Measurements from ENCODE around the gene CENPM. TPM values are rescaled to one million over a fixed set of nuclear protein-coding genes. Genes with fewer than 3 reads are reported as not detected.
A peak's percentile ranks its signal among the peaks of the same experiment; 100 is the strongest.

The CENPM gene
- total RNA-seq, 1 experiment from 2014 or later: 91.5 TPM

GRCh38 chr22:41905411-41906202 is 41.3 kb downstream of the CENPM start:
- in situ Hi-C loops (cut with HindIII; ENCODE audit: low sequenced_read_pairs): no loop called here
- no peak for DNase-seq (ENCODE audit: low spot score)

DNA sequence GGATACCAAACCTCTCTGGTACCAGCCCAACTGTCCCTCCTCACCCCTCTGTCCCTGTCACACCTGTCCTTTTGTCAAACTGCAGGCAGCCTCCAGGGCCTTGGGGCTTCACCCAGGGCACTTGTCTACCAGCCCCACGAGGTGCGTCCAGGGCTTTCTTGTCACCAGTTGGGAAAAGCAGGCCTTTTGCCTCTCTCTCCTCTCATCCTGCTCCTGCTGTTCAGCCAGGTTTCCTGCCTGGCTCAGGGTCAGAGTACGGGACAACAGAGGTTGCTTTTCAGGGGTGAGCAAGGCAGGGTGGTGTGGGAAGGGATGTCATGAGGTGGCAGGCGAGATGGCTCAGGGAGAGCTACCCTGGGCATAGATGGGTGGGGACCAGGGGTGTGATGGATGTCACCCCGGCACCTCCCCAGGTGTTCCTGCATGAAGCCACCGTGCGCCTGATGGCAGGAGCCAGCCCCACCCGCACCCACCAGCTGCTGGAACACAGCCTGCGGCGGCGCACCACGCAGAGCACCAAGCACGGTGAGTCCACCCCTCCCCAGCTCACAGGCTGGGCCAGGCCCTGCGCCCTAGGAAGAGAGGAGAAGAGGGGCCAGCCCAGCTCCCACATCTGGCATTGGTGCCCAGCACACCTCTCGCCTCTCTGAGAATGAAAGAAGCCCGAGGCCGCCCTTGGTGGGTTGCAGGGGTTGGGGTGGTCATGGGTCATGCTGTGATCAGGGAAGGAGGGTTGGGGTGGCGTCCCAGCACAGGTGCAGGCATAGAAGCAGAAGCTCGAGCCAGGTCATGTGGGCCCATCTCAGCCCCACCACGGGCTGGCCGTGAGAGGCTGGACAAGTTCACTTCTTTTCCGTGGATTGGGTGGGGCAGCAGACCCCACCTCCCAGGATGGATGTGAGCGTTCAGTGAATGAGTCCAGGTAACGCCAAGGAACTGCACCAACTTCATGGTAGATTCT is 42.2 kb downstream of the CENPM start:
- DNase-seq (ENCODE audit: low spot score): peak; percentile 41
- in situ Hi-C loops (cut with HindIII; ENCODE audit: low sequenced_read_pairs): no loop called here

GRCh38 chr22:41902932-41903421 is 44.0 kb downstream of the CENPM start:
- in situ Hi-C loops (cut with HindIII; ENCODE audit: low sequenced_read_pairs): no loop called here
- peak; percentile 95 for DNase-seq (ENCODE audit: low spot score)

DNA sequence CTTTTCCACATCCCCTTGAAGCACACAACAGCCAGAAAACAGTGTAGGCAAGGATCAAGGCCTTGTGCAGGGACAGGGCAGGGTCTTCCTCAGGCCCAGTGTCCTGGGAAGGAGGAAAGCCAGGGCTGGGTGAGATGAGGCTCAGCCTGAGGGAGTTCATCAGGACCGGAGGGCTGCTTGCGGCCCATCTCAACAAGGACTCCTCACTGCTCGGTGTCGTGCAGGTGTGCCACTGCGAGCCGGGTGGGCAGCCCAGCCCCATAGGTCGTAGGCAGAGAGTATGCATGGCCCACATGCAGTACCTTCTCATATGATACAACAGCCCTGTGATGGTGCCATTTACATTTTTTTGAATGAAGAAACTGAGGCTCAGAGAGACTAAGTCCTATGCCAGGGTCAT is 44.9 kb downstream of the CENPM start:
- no peak for DNase-seq (ENCODE audit: low spot score)
- in situ Hi-C loops (cut with HindIII; ENCODE audit: low sequenced_read_pairs): no loop called here

GRCh38 chr22:41900652-41901312 is 46.2 kb downstream of the CENPM start:
- no peak for DNase-seq (ENCODE audit: low spot score)
- in situ Hi-C loops (cut with HindIII; ENCODE audit: low sequenced_read_pairs): no loop called here

DNA sequence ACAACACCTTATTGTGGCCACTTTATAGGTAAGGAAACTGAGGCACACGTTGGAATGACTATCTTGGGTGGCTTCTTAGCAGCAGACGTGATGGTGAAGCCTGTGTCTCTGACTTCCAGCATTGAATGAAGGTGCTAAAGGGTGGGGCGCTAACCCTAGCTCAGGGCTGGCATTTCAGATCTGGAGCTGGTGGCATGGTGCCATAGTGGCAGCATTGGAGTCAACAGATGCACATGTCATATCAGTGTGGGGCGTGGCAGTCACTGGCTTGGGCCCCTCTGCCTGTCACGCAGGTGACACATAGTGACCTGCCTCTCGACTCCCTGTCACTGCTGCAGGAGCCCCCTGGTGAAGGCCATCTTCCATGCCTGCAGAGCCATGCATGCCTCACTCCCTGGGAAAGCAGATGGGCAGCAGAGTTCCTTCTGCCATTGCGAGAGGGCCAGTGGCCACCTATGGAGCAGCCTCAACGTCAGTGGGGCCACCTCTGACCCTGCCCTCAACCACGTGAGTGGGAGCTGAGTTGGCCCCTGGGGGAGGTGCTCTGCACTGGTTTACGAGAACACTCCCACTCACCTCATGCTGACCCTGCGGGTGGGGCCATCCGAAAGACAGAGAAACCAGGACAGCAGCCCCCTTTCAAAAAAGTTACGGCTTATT is 46.8 kb downstream of the CENPM start:
- DNase-seq (ENCODE audit: low spot score): no peak
- in situ Hi-C loops (cut with HindIII; ENCODE audit: low sequenced_read_pairs): loop anchor here (25.0 kb wide), 1 partner anchor 163 kb away; no protein-coding TSS in a partner anchor

DNA sequence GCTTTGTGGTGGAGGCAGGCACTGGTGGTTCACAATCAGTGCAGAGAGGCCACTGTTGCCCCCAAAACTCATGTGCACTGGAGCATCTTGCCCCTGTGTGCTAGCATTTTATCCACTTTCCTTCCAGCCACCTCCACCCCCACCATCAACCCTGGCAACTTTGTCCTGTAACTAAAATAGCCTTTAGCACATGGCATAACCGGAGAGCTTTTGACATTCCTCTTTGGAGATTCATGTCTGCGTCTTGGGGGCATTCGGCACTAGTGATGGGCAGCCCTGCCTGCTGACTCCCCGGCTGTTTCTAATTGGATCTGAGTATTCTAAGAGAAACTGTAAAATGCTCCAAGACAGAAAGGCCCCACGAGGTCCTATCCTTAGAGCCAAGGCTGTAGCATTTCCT is 47.8 kb downstream of the CENPM start:
- no peak for DNase-seq (ENCODE audit: low spot score)
- in situ Hi-C loops (cut with HindIII; ENCODE audit: low sequenced_read_pairs): loop anchor here (25.0 kb wide), 1 partner anchor 162 kb away; no protein-coding TSS in a partner anchor

DNA sequence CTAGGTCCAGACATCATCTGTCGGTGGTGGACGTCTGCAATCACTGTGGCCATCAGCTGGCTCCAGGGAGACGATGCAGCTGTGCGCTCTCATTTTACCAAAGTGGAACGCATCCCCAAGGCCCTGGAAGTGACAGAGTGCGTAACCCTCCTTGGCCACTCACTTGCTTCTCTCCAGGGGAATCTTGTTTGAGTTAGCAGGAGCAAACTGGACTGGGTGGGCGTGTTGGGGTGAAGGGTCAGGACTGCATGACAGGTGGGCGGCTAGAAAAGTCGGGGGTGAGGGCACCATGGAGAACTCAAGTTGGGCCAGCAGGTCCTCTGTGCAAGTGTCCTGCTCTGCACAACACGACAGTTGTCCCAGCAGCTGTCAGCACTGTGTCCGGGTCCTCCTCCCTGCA is 48.3 kb downstream of the CENPM start:
- no peak for DNase-seq (ENCODE audit: low spot score)
- in situ Hi-C loops (cut with HindIII; ENCODE audit: low sequenced_read_pairs): loop anchor here (25.0 kb wide), 1 partner anchor 161 kb away; no protein-coding TSS in a partner anchor

DNA sequence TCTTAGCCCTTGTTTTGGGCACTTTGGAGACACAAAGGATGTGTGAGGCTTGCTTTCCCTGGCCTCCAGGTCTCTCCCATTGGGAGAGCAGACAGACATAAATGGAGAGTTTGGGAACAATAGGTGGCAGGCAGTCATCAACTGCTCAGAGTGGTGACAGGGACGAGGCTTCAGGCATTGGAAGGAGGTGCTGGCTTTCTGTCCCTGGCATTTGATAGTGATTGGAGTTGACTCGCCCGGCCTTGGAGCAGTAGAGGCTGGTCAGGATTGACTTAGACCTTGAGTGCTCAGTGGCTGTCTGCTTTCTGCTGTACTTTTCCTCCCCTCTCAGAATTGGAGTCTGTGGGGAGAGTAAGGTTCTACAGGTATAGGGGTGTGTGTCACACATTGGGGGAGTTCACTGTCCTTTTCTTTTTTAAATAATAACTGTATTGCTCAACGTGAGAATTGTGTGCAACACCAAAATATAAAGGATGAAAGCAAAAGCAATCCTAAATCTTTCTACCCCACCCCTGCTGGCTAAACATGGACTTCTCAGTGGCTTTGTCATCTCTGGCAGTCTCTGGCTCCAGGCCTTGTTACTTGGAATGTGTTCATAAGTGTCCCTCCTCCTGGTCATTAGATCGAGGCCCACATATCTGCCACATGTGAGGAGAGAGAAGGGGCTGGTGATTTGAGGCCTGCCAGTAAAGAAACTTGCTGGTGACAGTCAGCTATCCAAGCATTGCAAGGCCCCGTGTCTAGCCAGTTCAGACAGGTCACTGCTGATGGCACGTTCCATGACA is 53.2 kb downstream of the CENPM start:
- DNase-seq (ENCODE audit: low spot score): no peak
- in situ Hi-C loops (cut with HindIII; ENCODE audit: low sequenced_read_pairs): loop anchor here (25.0 kb wide), 1 partner anchor 156 kb away; no protein-coding TSS in a partner anchor

DNA sequence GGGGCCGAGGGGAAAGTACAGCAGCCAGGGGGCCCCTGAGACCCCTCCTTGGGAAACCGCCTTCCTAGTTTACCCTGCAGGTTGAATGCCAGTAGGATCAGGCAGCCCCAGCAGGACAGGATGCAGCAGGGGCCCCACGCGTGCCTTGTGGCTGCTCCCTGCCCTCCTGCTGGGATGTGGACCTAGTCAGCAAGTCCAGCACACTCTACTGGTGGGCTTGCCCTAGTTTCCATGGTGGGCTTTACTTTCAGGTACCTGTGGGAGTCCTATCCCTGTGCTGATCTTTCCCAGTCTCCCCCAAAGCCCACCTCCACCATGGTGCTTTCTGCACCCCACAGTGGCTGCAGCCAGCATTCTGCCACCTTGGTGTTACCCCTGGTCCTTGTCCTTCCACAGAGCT is 54.2 kb downstream of the CENPM start:
- in situ Hi-C loops (cut with HindIII; ENCODE audit: low sequenced_read_pairs): loop anchor here (25.0 kb wide), 1 partner anchor 155 kb away; no protein-coding TSS in a partner anchor
- no peak for DNase-seq (ENCODE audit: low spot score)

DNA sequence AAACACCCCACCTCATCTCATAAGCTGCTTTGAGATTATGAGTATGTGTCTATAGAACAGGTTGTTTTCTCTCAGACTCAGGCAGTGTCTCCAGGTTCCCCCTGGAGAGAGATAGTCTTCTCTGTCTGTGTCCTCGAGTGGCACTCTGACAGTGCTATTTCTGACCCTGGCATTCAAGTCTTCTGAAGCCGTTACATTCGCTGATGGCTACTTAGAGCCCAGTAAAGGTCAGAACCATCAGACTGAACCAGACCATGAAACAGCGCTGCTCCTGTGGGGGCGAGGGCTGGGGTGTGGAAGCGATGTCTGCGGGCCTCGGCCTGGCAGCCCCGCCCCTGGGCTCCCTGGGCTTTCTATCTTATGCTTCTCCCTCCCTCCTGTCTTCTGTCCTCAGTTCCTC is 55.5 kb downstream of the CENPM start:
- no peak for DNase-seq (ENCODE audit: low spot score)
- in situ Hi-C loops (cut with HindIII; ENCODE audit: low sequenced_read_pairs): loop anchor here (25.0 kb wide), 1 partner anchor 154 kb away; no protein-coding TSS in a partner anchor

Other genes with a start within 250 kb of the CENPM start
- gene MEI1, start 247.6 kb downstream of the CENPM start, total RNA-seq (2014; rRNA removed; shearing (Covaris generic)): not detected in 2 replicates
- 10.0 and 10.8 TPM in 2 replicates for gene CCDC134, start 146.5 kb downstream of the CENPM start, total RNA-seq (2014; rRNA removed; shearing (Covaris generic))
- 31.1 and 37.4 TPM in 2 replicates for gene SREBF2, start 114.0 kb downstream of the CENPM start, total RNA-seq (2014; rRNA removed; shearing (Covaris generic))
- gene SHISA8, start 32.1 kb downstream of the CENPM start, total RNA-seq (2014; rRNA removed; shearing (Covaris generic)): 0.78 and 5.5 TPM in 2 replicates
- 0.03 and 0.12 TPM in 2 replicates for gene TNFRSF13C, start 20.3 kb downstream of the CENPM start, total RNA-seq (2014; rRNA removed; shearing (Covaris generic))
- gene SEPTIN3, start 22.3 kb upstream of the CENPM start, total RNA-seq (2014; rRNA removed; shearing (Covaris generic)): 1.2 and 2.4 TPM in 2 replicates
- not detected in 2 replicates for gene WBP2NL, start 51.6 kb upstream of the CENPM start, total RNA-seq (2014; rRNA removed; shearing (Covaris generic))
- gene NAGA, start 123.7 kb upstream of the CENPM start, total RNA-seq (2014; rRNA removed; shearing (Covaris generic)): 50.4 and 55.1 TPM in 2 replicates
- 0.25 TPM in 1 of 2 replicates, not detected in the other for gene PHETA2, start 127.1 kb upstream of the CENPM start, total RNA-seq (2014; rRNA removed; shearing (Covaris generic))
- 23.6 and 52.0 TPM in 2 replicates for gene SMDT1, start 132.5 kb upstream of the CENPM start, total RNA-seq (2014; rRNA removed; shearing (Covaris generic))
- gene NDUFA6, start 143.6 kb upstream of the CENPM start, total RNA-seq (2014; rRNA removed; shearing (Covaris generic)): 99.5 and 129 TPM in 2 replicates
- gene CYP2D6, start 183.7 kb upstream of the CENPM start, total RNA-seq (2014; rRNA removed; shearing (Covaris generic)): 0.95 and 3.1 TPM in 2 replicates

All from G401 (cell line).